HG02970 (cell line): ENCODE data around the gene FAM200B.

ENCODE experiments used
- ATAC-seq: cut with Tn5 transposase; IDR thresholded peaks from one replicate; pipeline ENCODE4 v1.9.1; 2021; ENCODE audit warnings: mild to moderate bottlenecking, moderate library complexity, moderate number of reproducible peaks; ENCODE audit not compliant: unreplicated experiment, low FRiP score

Gene FAM200B

DNA sequence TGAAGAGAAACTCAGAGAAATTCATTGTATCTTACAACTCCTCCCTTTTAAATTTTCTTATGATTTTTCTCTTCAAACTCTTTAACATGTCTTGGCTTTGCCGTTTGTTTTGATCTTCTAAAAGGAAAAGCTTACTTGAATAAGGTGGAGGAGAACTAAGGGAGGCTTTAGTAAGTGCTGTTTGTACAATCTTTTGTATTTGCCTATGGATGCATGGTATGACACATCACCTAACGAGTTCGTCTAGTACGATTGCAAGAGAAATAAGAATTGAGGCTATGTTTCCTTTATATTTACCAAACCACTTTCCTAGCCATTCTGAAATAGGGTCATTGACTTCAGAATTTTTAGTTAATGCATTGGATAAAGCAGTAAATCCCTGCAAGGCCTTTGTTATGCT lies 12.8 kb downstream of the FAM200B start:
- ATAC-seq = no peak

DNA sequence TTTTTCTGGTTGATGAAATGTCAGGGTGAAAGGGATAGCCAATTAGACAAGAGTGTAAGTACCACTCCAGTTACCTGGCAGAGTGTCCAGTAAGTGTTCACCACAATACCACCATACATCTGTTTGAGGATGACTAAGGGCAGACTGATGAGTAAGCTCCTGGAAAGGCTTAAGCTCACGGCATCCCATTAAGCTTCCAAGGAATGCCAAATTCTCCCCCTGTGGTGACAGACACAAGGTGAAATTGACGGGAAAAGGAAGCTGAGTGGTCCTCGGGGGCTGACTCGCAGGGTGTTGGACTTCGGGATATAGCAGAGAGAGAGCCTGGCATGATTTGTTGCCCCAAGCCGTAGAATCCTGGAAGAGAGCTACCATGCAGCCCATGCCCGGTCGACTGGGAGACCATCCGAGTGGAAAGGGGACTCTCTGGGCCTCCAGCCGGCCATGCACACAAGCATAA lies 13.6 kb downstream of the FAM200B start:
- ATAC-seq = no peak

- no peak for ATAC-seq
These were observed 14.1 kb downstream of the FAM200B start for GRCh38 chr4:15695729-15696128.

DNA sequence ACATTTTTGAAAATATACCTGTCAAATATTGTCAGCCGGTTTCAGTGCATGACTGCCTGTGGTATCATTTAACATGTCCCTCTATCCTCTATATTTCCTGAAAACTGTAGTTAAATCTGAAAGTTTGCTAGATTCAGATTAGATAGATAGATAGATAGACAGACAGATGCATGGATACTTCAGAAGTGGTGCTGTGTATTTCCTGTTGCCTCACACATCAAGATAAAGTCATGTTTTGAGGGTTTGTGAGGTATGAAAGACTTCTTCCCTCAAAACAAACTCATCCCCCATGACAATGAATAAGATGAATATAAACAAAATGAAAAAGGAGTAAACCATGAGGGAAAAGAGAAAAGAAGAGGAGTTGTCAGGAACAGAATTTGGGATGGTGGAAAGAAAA lies 15.2 kb downstream of the FAM200B start:
- no peak for ATAC-seq

- no peak for ATAC-seq
These were observed 21.3 kb downstream of the FAM200B start, which contains the start of gene BST1 for GRCh38 chr4:15702941-15703403. Gene BST1 (plus strand): TSS chr4:15703065. CDS start chr4:15703145, 80 bp downstream.

DNA sequence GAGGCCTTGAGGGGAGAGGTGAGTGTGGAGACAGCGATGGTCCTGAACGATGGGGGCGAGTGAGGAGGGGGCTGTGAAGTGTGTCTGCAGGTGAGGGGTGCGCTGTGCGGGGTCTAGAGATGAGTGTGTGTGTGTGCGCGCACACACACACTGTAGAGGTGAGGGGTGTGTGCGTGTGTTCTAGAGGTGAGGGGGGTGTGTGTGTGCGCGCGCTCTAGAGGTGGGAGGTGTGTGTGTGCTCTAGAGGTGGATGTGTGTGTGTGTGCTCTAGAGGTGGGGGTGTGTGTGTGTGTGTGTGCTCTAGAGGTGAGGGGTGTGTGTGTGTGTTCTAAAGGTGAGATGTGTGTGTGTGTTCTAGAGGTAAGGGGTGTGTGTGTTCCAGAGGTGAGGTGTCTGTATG lies 21.8 kb downstream of the FAM200B start:
- no peak for ATAC-seq

GRCh38 chr4:15704129-15704528 lies 22.5 kb downstream of the FAM200B start:
- no peak for ATAC-seq

GRCh38 chr4:15706646-15707362 lies 25.2 kb downstream of the FAM200B start:
- no peak for ATAC-seq

DNA sequence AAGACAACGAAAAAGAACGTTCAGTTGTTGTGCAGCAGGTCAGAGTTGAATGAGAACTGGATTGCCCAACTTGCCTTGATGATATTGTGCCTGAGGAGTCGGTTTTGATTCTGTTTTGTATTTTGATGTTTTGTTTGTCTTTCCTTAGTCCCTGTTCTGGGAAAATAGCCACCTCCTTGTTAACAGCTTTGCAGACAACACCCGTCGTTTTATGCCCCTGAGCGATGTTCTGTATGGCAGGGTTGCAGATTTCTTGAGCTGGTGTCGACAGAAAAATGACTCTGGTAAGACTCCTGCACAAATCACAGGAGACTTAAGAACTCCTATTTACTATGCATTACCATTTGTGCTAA lies 25.7 kb downstream of the FAM200B start:
- no peak for ATAC-seq

DNA sequence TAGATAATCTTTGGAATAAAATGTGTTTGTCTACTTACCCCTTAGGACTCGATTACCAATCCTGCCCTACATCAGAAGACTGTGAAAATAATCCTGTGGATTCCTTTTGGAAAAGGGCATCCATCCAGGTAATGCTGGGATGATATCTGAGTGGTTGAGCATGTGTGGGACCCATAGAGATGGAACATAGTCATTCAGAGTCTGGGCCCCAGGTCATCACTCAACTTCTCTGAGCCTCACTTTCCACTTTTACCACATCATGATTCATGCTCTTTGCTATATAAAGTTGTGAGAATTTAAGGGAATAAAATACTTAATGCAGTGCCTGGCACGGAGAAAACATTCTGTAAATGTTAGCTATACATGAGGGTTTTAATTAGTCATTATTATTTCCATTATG lies 30.1 kb downstream of the FAM200B start:
- no peak for ATAC-seq

- ATAC-seq = no peak
These were observed 30.6 kb downstream of the FAM200B start for GRCh38 chr4:15712214-15712613.

- no peak for ATAC-seq
These were observed 32.5 kb downstream of the FAM200B start for GRCh38 chr4:15714141-15714540.

DNA sequence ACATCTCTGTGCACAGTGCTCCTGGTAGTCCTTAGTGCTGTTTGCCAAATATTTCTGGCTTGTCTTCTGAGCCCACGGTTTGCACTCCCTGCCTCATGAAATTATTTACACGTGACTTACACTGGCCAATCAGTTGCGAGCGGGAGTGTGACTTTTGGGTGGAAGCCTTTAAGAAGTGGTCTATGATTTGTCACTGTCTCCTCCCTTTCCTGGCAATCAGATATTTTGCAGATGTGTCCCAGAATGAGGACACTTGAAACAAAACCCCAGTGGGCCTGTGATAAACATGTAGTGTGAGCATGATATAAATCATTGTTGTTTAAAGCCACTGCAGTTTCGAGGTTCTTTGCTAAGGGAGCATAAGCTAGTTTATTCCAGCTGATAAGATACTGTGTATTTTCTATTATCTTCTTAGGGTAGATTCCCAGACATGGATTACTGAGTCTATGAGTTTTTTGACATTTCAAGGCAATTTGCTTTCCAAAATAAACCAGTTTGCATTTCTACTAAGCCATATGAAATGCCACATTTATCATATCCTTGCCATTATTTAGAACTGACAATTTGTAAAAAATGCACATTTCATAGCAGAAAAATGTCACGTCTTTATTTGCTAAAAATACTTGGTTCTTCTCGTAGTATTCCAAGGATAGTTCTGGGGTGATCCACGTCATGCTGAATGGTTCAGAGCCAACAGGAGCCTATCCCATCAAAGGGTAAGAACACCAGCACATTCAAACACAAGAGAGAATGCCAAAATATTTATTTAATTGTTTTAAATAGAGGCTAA lies 33.2 kb downstream of the FAM200B start:
- ATAC-seq = no peak

DNA sequence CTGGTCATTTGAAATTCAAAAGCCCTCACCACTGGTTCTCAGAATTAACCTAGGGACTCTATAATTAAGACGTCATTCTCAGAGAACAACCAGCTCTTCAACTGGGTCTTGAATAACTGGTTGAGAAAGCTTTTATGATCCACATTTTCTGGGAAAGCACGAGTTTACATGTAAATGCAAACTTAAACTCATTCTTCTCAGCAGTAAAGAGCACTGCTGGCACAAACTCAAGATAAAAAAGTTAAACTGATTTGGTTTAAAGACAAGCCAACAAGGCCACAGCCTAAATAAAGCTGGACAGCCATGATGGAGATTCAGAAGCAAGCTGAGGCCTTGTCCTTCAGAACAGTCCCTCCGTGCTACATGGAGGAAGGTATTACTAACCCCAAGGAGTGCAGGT lies 34.5 kb downstream of the FAM200B start:
- ATAC-seq = no peak

- no peak for ATAC-seq
These were observed 35.5 kb downstream of the FAM200B start for GRCh38 chr4:15717086-15717485.

GRCh38 chr4:15717657-15718416 lies 36.2 kb downstream of the FAM200B start:
- no peak for ATAC-seq

DNA sequence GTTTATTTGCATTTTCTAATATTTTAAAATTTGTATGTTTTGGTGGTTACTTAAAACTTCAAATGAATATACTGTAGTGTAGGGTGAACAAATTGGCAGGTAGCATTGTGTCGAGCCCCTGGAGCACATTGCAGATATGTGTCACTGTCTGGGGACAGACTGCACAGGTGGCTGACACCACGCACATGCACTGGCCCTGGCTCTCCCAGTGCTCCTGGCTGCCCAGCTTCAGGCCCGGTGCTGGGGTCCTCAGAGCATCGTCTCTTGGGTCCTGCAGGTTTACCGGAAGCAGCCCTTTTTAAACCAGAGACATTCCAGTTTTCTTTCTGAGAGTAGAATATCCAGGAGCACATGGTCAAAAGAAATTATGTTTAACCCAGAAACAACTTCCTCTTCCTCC lies 36.8 kb downstream of the FAM200B start:
- no peak for ATAC-seq

GRCh38 chr4:15718959-15719358 lies 37.3 kb downstream of the FAM200B start:
- ATAC-seq = no peak

DNA sequence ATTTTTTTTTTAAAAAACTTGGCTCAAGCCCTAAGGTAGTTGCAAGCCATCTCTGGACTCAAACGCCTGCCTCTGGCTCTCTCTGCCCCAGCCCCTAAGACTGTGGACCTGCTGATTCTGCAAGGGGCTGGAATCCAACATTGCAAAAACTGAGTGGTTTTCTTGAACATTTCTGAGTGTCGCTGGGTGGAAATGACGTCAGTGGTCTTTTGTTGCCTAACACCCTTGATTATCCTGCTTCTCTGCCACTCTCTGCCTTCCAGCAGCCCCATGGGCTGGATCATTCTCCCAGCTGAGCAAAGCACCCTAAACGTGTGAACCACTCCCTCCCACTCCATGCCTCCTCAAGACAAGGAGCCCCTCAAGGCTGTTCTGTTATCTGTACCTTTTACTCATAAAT lies 37.9 kb downstream of the FAM200B start:
- no peak for ATAC-seq

DNA sequence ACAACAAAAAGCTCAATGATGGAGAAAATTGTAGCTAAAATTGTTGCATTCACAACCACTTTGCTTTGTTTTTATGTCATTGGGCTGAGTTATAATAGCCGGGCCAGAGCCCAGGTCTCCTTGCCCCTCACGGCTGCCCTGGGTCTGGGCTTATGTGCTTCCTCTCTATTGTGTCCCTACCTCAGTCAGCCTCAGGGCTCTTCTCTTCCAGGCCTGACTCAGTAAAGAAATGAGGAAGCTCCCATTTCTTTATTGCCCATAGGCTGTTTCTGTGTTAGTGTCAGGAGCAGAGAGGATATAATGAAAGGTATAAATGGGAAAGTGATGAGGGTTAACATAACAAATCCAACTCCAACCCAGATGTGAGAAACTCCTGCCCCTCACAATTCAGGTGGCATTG lies 39.2 kb downstream of the FAM200B start:
- ATAC-seq = no peak

DNA sequence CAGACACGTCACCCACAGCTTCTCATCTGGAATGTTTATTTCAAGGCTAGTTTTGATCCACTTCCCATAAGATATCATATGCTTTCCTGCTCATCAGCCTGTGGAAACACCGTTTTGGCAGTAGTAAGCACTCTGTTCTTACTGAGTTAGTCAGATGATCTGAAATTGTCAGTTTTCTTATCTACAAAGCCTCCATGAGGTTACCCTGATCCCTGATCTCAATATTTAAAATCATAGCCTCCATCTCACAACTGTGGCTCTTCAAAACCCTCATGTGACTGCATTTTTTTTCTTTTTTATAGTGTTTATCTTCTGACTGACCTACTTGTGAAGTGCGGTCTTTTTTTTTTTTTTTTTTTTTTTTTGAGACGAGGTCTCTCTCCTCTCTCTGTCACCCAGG lies 44.0 kb downstream of the FAM200B start:
- ATAC-seq = no peak
